MG63 (cell line): ENCODE measurements around the gene HHIPL2. TPM values are rescaled to one million over a fixed set of nuclear protein-coding genes. Genes with fewer than 3 reads are reported as not detected.
A peak's percentile ranks its signal among the peaks of the same experiment; 100 is the strongest.
"Not testable (repeated sequence)": the region's sequence is repeated elsewhere in the genome, so short reads cannot be mapped to it uniquely, and the experiment has no call there.

Experiments used
- DNase-seq: peaks from one replicate; pipeline ENCODE4 v3.0.0-alpha.2; 2020
- H3K27me3 ChIP-seq: fragments of 250-450 bp; sonication (Bioruptor Pico); 2 replicates; pipeline ENCODE4 v1.5.1; 2020; ENCODE audit warnings: mild to moderate bottlenecking, moderate library complexity
- H3K36me3 ChIP-seq: fragments of 250-450 bp; sonication (Bioruptor Pico); 2 replicates; pipeline ENCODE4 v1.5.1; 2020; ENCODE audit warnings: mild to moderate bottlenecking, moderate library complexity
- H3K4me3 ChIP-seq: fragments of 250-450 bp; sonication (Bioruptor Pico); 2 replicates; pipeline ENCODE4 v1.5.1; 2020; ENCODE audit warnings: mild to moderate bottlenecking, moderate library complexity
- H3K9me3 ChIP-seq: fragments of 250-450 bp; sonication (Bioruptor Pico); 2 replicates; pipeline ENCODE4 v1.5.1; 2020; ENCODE audit warnings: mild to moderate bottlenecking, moderate library complexity
- total RNA-seq: library from RNA; depleted of rRNA; stranded (reverse); fragments of >200 nt; shearing (Covaris generic); gene quantifications from 2 replicates; pipeline ENCODE4 v1.2.3, GENCODE V29; 2014; ENCODE audit warnings: low replicate concordance; rRNA removed

Gene HHIPL2
- total RNA-seq, 1 experiment from 2014 or later, result 1.5 TPM

- peak; percentile 23 for DNase-seq
These were observed 63.9 kb downstream of the HHIPL2 start for GRCh38 chr1:222484005-222484404.

GRCh38 chr1:222479567-222479966 is 68.3 kb downstream of the HHIPL2 start:
- not testable (repeated sequence) for H3K9me3 ChIP-seq, H3K27me3 ChIP-seq, H3K4me3 ChIP-seq, H3K36me3 ChIP-seq, DNase-seq

More at GRCh38 chr1:222484005-222484404, 63.9 kb downstream of the HHIPL2 start:
- not testable (repeated sequence) for H3K36me3 ChIP-seq, H3K9me3 ChIP-seq, H3K4me3 ChIP-seq, H3K27me3 ChIP-seq

- not testable (repeated sequence) for H3K27me3 ChIP-seq
- DNase-seq, result peak; percentile 47
These were observed 71.5 kb downstream of the HHIPL2 start for GRCh38 chr1:222476436-222476835.

GRCh38 chr1:222473717-222474116 is 74.2 kb downstream of the HHIPL2 start:
- H3K4me3 ChIP-seq, H3K27me3 ChIP-seq, H3K9me3 ChIP-seq, H3K36me3 ChIP-seq: not testable (repeated sequence)
- DNase-seq, result peak; percentile 23

More at GRCh38 chr1:222476436-222476835, 71.5 kb downstream of the HHIPL2 start:
- not testable (repeated sequence) for H3K4me3 ChIP-seq, H3K36me3 ChIP-seq, H3K9me3 ChIP-seq

GRCh38 chr1:222472776-222473540 is 74.9 kb downstream of the HHIPL2 start:
- not testable (repeated sequence) for H3K27me3 ChIP-seq, H3K9me3 ChIP-seq, H3K36me3 ChIP-seq, DNase-seq, H3K4me3 ChIP-seq

Other genes with a start within 250 kb of the HHIPL2 start
- 9.7 and 17.2 TPM in 2 replicates for gene TAF1A, start 41.8 kb upstream of the HHIPL2 start, total RNA-seq
- gene MIA3, start 70.0 kb upstream of the HHIPL2 start, total RNA-seq, result 18.2 and 22.4 TPM in 2 replicates
- 33.9 and 63.8 TPM in 2 replicates for gene AIDA, start 164.4 kb upstream of the HHIPL2 start, total RNA-seq
- gene BROX, start 164.5 kb upstream of the HHIPL2 start, total RNA-seq, result 56.0 and 102 TPM in 2 replicates
- gene FAM177B, start 189.1 kb upstream of the HHIPL2 start, total RNA-seq, result not detected in 2 replicates